ENCODE results near the gene TCEANC. TPM values are rescaled to one million over a fixed set of nuclear protein-coding genes. Genes with fewer than 3 reads are reported as not detected.

Gene TCEANC
- total and polyA plus RNA-seq, 12 donors: 0.59 to 7.2 (median 4.1) TPM

DNA sequence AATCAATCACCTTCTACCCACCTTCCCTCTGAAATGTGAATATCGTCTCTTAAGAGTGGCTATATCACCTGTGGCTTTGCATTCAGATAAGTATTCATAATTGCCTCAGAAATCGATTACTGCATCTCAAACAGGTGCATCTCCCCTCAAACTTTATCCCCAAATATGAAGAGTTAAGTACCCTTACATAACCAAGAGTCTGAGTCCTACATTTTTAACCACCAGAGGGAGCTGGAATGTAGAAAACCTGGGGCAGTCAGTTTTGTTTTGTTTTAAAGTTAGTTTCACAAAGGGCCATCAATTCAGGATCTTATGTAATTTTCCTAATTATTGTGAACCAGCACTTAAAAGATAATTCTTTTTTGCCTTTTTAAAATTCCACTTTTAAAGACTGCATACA, 5.7 kb downstream of the TCEANC start:
- H3K4me3 ChIP-seq: no peak overlapping the region
- H3K27ac ChIP-seq: peak overlapping the region in 8 of 10 donors; percentile 9 to 69 (median 40)
- H3K9me3 ChIP-seq: no peaks in the 10 kb centered on the region
- TF ChIP-seq CTCF (IDR thresholded peaks at IDR 0.05): peak; percentile 37 to 71 (median 69)
- WGBS, 2 donors: 13 to 19% methylated on average over 2 of the region's 2 CpGs
- H3K27me3 ChIP-seq: peaks cover 0 to 4% (median 0%) of the 10 kb centered on the region in 7 donors
- intact Hi-C loops (cut with DNase I): loop anchor here (2.0 to 10.0 kb wide), 7 partner anchors 76 to 374 kb away; partner anchors contain the start of genes OFD1 (in 2 of the 10), TRAPPC2 (in 2 of the 10) and GEMIN8 (in 1 of the 10)
- peaks cover 0 to 58% (median 0%) of the 10 kb centered on the region in 9 donors for H3K36me3 ChIP-seq
- peaks cover 0 to 23% (median 8%) of the 10 kb centered on the region in 9 donors for H3K4me1 ChIP-seq
- ATAC-seq (peak in 2 of 8 donors; percentile 53 to 67), DNase-seq (peak in 1 of 2 donors; percentile 11)

DNA sequence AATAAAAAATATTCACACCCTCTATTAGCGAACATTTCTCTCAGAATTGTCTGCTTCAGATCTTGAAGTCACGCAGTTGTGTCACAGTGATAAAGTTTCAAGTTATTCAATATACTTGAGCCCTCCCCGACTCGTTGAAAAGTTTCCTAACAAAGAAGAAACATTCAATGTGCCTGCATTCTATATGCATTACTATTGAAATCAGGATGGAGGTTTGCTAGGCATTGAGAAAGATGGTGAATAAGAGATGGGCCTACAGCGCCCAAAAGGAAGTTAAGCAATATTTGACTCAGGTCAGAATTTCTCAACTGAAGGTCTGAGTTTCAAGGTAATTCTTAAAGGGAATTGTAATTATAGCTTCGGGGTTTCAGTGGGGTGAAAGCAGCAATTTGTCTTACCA, 6.1 kb downstream of the TCEANC start:
- Histone ChIP-seq H3K4me3 (no peak overlapping the region), H3K36me3 (peaks cover 0 to 62% (median 0%) of the 10 kb centered on the region in 9 donors), H3K4me1 (peaks cover 0 to 18% (median 5%) of the 10 kb centered on the region in 9 donors), H3K27ac (peak overlapping the region in 8 of 10 donors; percentile 9 to 69 (median 40)), H3K27me3 (no peaks in the 10 kb centered on the region), H3K9me3 (no peaks in the 10 kb centered on the region)
- DNase-seq: no peak
- no peak for ATAC-seq
- 39 to 49% methylated on average over 6 of the region's 6 CpGs for WGBS, 2 donors
- intact Hi-C loops (cut with DNase I): loop anchor here (2.0 to 10.0 kb wide), 7 partner anchors 76 to 374 kb away; partner anchors contain the start of genes OFD1 (in 2 of the 10), TRAPPC2 (in 2 of the 10) and GEMIN8 (in 1 of the 10)
- no peak for TF ChIP-seq CTCF (IDR thresholded peaks at IDR 0.05)

- no peak for DNase-seq
- peaks cover 0 to 22% (median 0%) of the 10 kb centered on the region in 9 donors for H3K4me1 ChIP-seq
- no peak overlapping the region for H3K4me3 ChIP-seq
- H3K36me3 ChIP-seq: peaks cover 0 to 62% (median 0%) of the 10 kb centered on the region in 9 donors
- peak overlapping the region in 2 of 10 donors; percentile 4 to 13 for H3K27ac ChIP-seq
- no peaks in the 10 kb centered on the region for H3K27me3 ChIP-seq
- no peak for TF ChIP-seq CTCF (IDR thresholded peaks at IDR 0.05)
- intact Hi-C loops (cut with DNase I): loop anchor here in 1 of 10 donors (10.0 kb wide), 1 partner anchor 83 kb away; no protein-coding TSS in a partner anchor
- 87 to 92% methylated on average over 6 of the region's 6 CpGs for WGBS, 2 donors
- ATAC-seq: no peak
- no peaks in the 10 kb centered on the region for H3K9me3 ChIP-seq
Measured at GRCh38 chrX:13661735-13662288, 8.9 kb downstream of the TCEANC start.

DNA sequence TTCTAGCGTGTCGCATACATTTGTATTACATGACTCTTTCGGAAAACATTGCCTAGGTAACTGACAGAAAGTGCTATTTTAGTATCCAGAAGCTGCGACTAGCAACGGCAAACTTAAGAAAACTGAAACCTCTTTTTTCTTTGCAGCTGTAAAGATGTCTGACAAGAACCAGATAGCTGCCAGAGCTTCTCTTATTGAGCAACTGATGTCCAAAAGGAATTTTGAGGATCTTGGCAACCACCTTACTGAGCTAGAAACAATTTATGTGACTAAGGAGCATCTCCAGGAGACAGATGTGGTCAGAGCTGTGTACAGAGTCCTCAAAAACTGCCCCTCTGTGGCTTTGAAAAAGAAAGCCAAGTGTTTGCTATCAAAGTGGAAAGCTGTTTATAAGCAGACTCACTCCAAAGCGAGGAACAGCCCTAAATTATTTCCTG, 9.4 kb downstream of the TCEANC start:
- no peak overlapping the region for H3K4me3 ChIP-seq
- 71 to 77% methylated on average over 6 of the region's 6 CpGs for WGBS, 2 donors
- ATAC-seq: peak in 1 of 8 donors; percentile 24

More for the DNA sequence above, 9.4 kb downstream of the TCEANC start:
- peaks cover 0 to 22% (median 0%) of the 10 kb centered on the region in 9 donors for H3K4me1 ChIP-seq
- DNase-seq: no peak
- no peak for TF ChIP-seq CTCF (IDR thresholded peaks at IDR 0.05)
- H3K36me3 ChIP-seq: peaks cover 0 to 58% (median 0%) of the 10 kb centered on the region in 9 donors
- no peaks in the 10 kb centered on the region for H3K27me3 ChIP-seq
- no peaks in the 10 kb centered on the region for H3K9me3 ChIP-seq
- H3K27ac ChIP-seq: peak overlapping the region in 2 of 10 donors; percentile 4 to 13
- intact Hi-C loops (cut with DNase I): loop anchor here in 1 of 10 donors (10.0 kb wide), 1 partner anchor 82 kb away; no protein-coding TSS in a partner anchor
